ENCODE data around the gene CXCL8. TPM values are rescaled to one million over a fixed set of nuclear protein-coding genes. Genes with fewer than 3 reads are reported as not detected.

CXCL8 gene
- polyA plus RNA-seq, 3 donors from 2014 or later = 1.8 to 2.1 TPM; not detected in 1

- H3K9me3 Mint-ChIP-seq = peaks cover 2 to 12% (median 4%) of the 10 kb centered on the region in 6 donors
- H3K4me1 Mint-ChIP-seq = no peaks in the 10 kb centered on the region
- H3K27me3 Mint-ChIP-seq (ENCODE audit: low read depth in 3 of 3) = peaks cover 0 to 2% (median 0%) of the 10 kb centered on the region in 3 donors
- DNase-seq = no peak
- H3K27ac Mint-ChIP-seq = no peak overlapping the region
- H3K36me3 Mint-ChIP-seq = no peaks in the 10 kb centered on the region
- H3K4me3 Mint-ChIP-seq = no peak overlapping the region
These were observed 2.3 kb downstream of the CXCL8 start for GRCh38 chr4:73742490-73743160.

DNA sequence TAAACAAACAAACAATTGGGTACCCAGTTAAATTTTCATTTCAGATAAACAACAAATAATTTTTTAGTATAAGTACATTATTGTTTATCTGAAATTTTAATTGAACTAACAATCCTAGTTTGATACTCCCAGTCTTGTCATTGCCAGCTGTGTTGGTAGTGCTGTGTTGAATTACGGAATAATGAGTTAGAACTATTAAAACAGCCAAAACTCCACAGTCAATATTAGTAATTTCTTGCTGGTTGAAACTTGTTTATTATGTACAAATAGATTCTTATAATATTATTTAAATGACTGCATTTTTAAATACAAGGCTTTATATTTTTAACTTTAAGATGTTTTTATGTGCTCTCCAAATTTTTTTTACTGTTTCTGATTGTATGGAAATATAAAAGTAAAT, 2.9 kb downstream of the CXCL8 start:
- no peaks in the 10 kb centered on the region for H3K36me3 Mint-ChIP-seq
- no peak overlapping the region for H3K27ac Mint-ChIP-seq

GRCh38 chr4:73743795-73744194, 3.4 kb downstream of the CXCL8 start:
- no peak overlapping the region for H3K4me3 Mint-ChIP-seq
- H3K27me3 Mint-ChIP-seq (ENCODE audit: low read depth in 3 of 3) = peaks cover 0 to 2% (median 0%) of the 10 kb centered on the region in 3 donors
- DNase-seq = no peak
- no peaks in the 10 kb centered on the region for H3K36me3 Mint-ChIP-seq
- peaks cover 0 to 6% (median 2%) of the 10 kb centered on the region in 6 donors for H3K9me3 Mint-ChIP-seq
- H3K4me1 Mint-ChIP-seq = no peaks in the 10 kb centered on the region
- H3K27ac Mint-ChIP-seq = no peak overlapping the region

More for the DNA sequence above, 2.9 kb downstream of the CXCL8 start:
- Mint-ChIP-seq H3K4me1 (no peaks in the 10 kb centered on the region), H3K27me3 (ENCODE audit: low read depth in 3 of 3) (peaks cover 0 to 2% (median 0%) of the 10 kb centered on the region in 3 donors), H3K9me3 (peaks cover 0 to 11% (median 2%) of the 10 kb centered on the region in 6 donors), H3K4me3 (no peak overlapping the region)
- no peak for DNase-seq

- H3K36me3 Mint-ChIP-seq = no peaks in the 10 kb centered on the region
- H3K4me3 Mint-ChIP-seq = no peak overlapping the region
- DNase-seq = no peak
- no peak overlapping the region for H3K27ac Mint-ChIP-seq
- H3K4me1 Mint-ChIP-seq = no peaks in the 10 kb centered on the region
- peaks cover 0 to 5% (median 3%) of the 10 kb centered on the region in 6 donors for H3K9me3 Mint-ChIP-seq
- H3K27me3 Mint-ChIP-seq (ENCODE audit: low read depth in 3 of 3) = peaks cover 0 to 2% (median 0%) of the 10 kb centered on the region in 3 donors
These were observed 3.8 kb downstream of the CXCL8 start for GRCh38 chr4:73744203-73744602.

DNA sequence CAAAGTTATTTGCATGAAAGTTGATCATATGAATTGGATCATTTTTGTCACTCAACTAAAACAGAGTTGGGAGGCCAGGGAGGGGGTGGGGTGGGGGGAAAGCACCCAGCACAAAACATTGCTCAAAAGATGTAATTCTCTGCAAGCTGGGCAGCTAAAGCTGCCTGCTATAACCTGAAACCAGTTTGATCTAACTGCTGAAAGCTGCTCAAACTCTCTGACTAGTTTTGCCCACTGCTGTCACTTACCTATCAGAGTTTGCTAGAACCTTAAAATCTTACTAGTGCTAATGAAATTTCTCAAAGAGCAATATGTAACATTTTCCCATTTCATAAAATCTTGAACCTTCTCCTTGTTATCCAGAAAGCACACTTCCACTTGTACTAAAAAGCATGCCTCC, 10.4 kb downstream of the CXCL8 start:
- Mint-ChIP-seq H3K27ac (no peak overlapping the region), H3K27me3 (ENCODE audit: low read depth in 3 of 3) (peaks cover 0 to 4% (median 2%) of the 10 kb centered on the region in 3 donors), H3K36me3 (no peaks in the 10 kb centered on the region), H3K4me1 (no peaks in the 10 kb centered on the region), H3K9me3 (peaks cover 0 to 11% (median 3%) of the 10 kb centered on the region in 6 donors), H3K4me3 (no peak overlapping the region)
- DNase-seq = no peak

DNA sequence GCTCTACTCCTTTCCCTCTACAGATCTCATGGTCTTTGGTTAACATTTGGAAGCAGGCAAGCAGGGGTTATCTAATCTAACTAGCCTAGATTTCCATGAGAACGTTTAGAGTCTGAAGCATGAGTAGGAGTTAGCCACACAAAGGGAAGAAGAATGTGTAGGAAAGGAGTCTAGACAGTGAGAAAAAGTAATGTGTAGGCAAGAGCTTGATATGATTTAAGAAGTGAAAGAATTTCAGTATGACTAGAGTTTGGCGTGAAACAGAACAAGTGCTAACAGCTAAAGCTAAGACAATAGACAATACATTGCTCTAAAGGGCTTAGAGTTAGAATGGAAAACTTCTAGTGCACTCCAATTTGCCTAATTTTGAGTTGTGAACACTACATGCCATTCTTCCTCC, 10.8 kb downstream of the CXCL8 start:
- H3K4me3 Mint-ChIP-seq = no peak overlapping the region
- H3K27ac Mint-ChIP-seq = no peak overlapping the region
- no peak for DNase-seq
- H3K27me3 Mint-ChIP-seq (ENCODE audit: low read depth in 3 of 3) = peaks cover 0 to 4% (median 2%) of the 10 kb centered on the region in 3 donors
- H3K4me1 Mint-ChIP-seq = no peaks in the 10 kb centered on the region
- peaks cover 0 to 11% (median 3%) of the 10 kb centered on the region in 6 donors for H3K9me3 Mint-ChIP-seq
- H3K36me3 Mint-ChIP-seq = no peaks in the 10 kb centered on the region

GRCh38 chr4:73751830-73752229, 11.5 kb downstream of the CXCL8 start:
- H3K27me3 Mint-ChIP-seq (ENCODE audit: low read depth in 3 of 3) = peaks cover 0 to 5% (median 0%) of the 10 kb centered on the region in 3 donors
- H3K4me3 Mint-ChIP-seq = no peak overlapping the region
- peaks cover 0 to 13% (median 3%) of the 10 kb centered on the region in 6 donors for H3K9me3 Mint-ChIP-seq
- no peaks in the 10 kb centered on the region for H3K36me3 Mint-ChIP-seq
- no peaks in the 10 kb centered on the region for H3K4me1 Mint-ChIP-seq
- H3K27ac Mint-ChIP-seq = no peak overlapping the region
- no peak for DNase-seq

DNA sequence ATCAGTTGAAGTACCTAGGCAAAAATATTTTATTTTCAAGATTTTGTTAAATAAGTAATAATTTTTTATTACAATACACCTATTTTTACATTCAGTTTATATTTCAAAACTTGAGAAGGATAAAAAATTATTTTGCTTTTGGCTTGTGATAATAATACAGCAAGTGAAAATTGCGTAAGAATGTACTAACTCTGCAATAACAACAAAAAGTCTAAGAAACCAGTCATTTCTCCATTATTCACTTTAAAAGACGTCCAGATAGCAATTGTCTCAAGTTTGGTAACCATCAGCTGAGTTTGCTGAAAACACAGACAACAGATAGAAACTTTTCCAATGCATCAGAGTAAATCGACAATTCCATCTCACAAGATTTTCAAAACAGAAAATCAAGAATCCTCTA, 12.1 kb downstream of the CXCL8 start:
- H3K4me1 Mint-ChIP-seq = no peaks in the 10 kb centered on the region
- no peaks in the 10 kb centered on the region for H3K36me3 Mint-ChIP-seq
- H3K9me3 Mint-ChIP-seq = peaks cover 0 to 13% (median 3%) of the 10 kb centered on the region in 6 donors
- no peak overlapping the region for H3K27ac Mint-ChIP-seq
- no peak for DNase-seq
- no peak overlapping the region for H3K4me3 Mint-ChIP-seq
- H3K27me3 Mint-ChIP-seq (ENCODE audit: low read depth in 3 of 3) = peaks cover 0 to 5% (median 0%) of the 10 kb centered on the region in 3 donors

- no peak overlapping the region for H3K27ac Mint-ChIP-seq
- H3K36me3 Mint-ChIP-seq = no peaks in the 10 kb centered on the region
- H3K4me3 Mint-ChIP-seq = no peak overlapping the region
- peaks cover 0 to 5% (median 0%) of the 10 kb centered on the region in 3 donors for H3K27me3 Mint-ChIP-seq (ENCODE audit: low read depth in 3 of 3)
- no peaks in the 10 kb centered on the region for H3K4me1 Mint-ChIP-seq
- no peak for DNase-seq
- peaks cover 0 to 10% (median 3%) of the 10 kb centered on the region in 6 donors for H3K9me3 Mint-ChIP-seq
These were observed 12.8 kb downstream of the CXCL8 start for GRCh38 chr4:73753215-73753614.

GRCh38 chr4:73754934-73755333, 14.6 kb downstream of the CXCL8 start:
- H3K9me3 Mint-ChIP-seq = peaks cover 0 to 8% (median 3%) of the 10 kb centered on the region in 6 donors
- H3K27ac Mint-ChIP-seq = no peak overlapping the region
- no peaks in the 10 kb centered on the region for H3K4me1 Mint-ChIP-seq
- no peaks in the 10 kb centered on the region for H3K36me3 Mint-ChIP-seq
- DNase-seq = no peak
- no peak overlapping the region for H3K4me3 Mint-ChIP-seq
- peaks cover 0 to 5% (median 0%) of the 10 kb centered on the region in 3 donors for H3K27me3 Mint-ChIP-seq (ENCODE audit: low read depth in 3 of 3)

- H3K36me3 Mint-ChIP-seq = no peaks in the 10 kb centered on the region
- H3K27ac Mint-ChIP-seq = no peak overlapping the region
- no peak for DNase-seq
- peaks cover 0 to 4% (median 4%) of the 10 kb centered on the region in 3 donors for H3K27me3 Mint-ChIP-seq (ENCODE audit: low read depth in 3 of 3)
- no peaks in the 10 kb centered on the region for H3K4me1 Mint-ChIP-seq
- H3K9me3 Mint-ChIP-seq = peaks cover 0 to 6% (median 4%) of the 10 kb centered on the region in 6 donors
- H3K4me3 Mint-ChIP-seq = no peak overlapping the region
These were observed 19.0 kb downstream of the CXCL8 start for GRCh38 chr4:73759357-73759756.

- H3K4me1 Mint-ChIP-seq = no peaks in the 10 kb centered on the region
- H3K27ac Mint-ChIP-seq = no peak overlapping the region
- peaks cover 0 to 6% (median 0%) of the 10 kb centered on the region in 6 donors for H3K9me3 Mint-ChIP-seq
- no peak overlapping the region for H3K4me3 Mint-ChIP-seq
- H3K36me3 Mint-ChIP-seq = no peaks in the 10 kb centered on the region
- peaks cover 0 to 4% (median 0%) of the 10 kb centered on the region in 3 donors for H3K27me3 Mint-ChIP-seq (ENCODE audit: low read depth in 3 of 3)
- DNase-seq = no peak
These were observed 21.5 kb downstream of the CXCL8 start for GRCh38 chr4:73761856-73762255.

GRCh38 chr4:73762409-73762808, 22.0 kb downstream of the CXCL8 start:
- no peaks in the 10 kb centered on the region for H3K4me1 Mint-ChIP-seq
- peaks cover 0 to 4% (median 0%) of the 10 kb centered on the region in 3 donors for H3K27me3 Mint-ChIP-seq (ENCODE audit: low read depth in 3 of 3)
- no peak overlapping the region for H3K4me3 Mint-ChIP-seq
- H3K27ac Mint-ChIP-seq = no peak overlapping the region
- no peak for DNase-seq
- H3K36me3 Mint-ChIP-seq = no peaks in the 10 kb centered on the region
- H3K9me3 Mint-ChIP-seq = peaks cover 0 to 6% (median 0%) of the 10 kb centered on the region in 6 donors

DNA sequence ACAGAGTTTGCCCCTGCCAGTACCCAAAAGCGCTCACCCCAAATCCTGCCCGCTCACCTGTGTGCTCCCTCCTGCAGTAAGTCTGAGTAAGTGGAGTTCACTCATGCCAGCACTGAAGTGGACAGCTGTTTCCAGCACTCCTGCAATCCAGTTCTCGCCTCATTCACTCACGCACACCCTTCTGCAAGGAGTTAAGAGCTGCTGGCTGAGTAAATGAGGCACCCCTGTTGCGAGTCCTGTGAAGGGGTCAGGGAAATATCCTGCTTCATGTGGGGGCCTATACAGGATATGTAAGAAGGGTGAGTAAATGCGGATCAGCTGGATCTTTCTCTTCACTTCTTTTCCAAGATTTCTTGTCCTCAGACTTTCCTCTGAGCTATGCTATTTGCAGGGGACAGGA, 23.5 kb downstream of the CXCL8 start:
- Mint-ChIP-seq H3K9me3 (peaks cover 0 to 6% (median under 1%) of the 10 kb centered on the region in 6 donors), H3K4me1 (no peaks in the 10 kb centered on the region), H3K36me3 (no peaks in the 10 kb centered on the region), H3K4me3 (no peak overlapping the region), H3K27ac (no peak overlapping the region), H3K27me3 (ENCODE audit: low read depth in 3 of 3) (peaks cover 0 to 4% (median 0%) of the 10 kb centered on the region in 3 donors)
- DNase-seq = no peak

Measured in immature natural killer cell (primary cell).